Mucosa of rectum (tissue), 2 donors: Measurements from ENCODE around the gene CCDC184.
"Not testable (repeated sequence)": the region's sequence is repeated elsewhere in the genome, so short reads cannot be mapped to it uniquely, and the experiment has no call there.

ENCODE experiments used
- H3K27ac ChIP-seq, 2 donors: one replicate each; pipeline ENCODE4 v1.7.0; 2013; ENCODE audit warnings: inconsistent platforms in 2 of 2, low read depth in 2 of 2, low read length in 2 of 2
- H3K27me3 ChIP-seq, 2 donors: one replicate each; pipeline ENCODE4 v1.7.0; 2013; ENCODE audit warnings: low read length in 2 of 2; ENCODE audit not compliant: control insufficient read depth in 2 of 2, insufficient read depth in 2 of 2
- H3K36me3 ChIP-seq, 2 donors: one replicate each; pipeline ENCODE4 v1.7.0; 2013; ENCODE audit warnings: low read length in 2 of 2; ENCODE audit not compliant: control insufficient read depth in 2 of 2, insufficient read depth in 2 of 2
- H3K4me1 ChIP-seq, 2 donors: one replicate each; pipeline ENCODE4 v1.7.0; 2013; ENCODE audit warnings: low read length in 2 of 2, mild to moderate bottlenecking in 1 of 2; ENCODE audit not compliant: control insufficient read depth in 2 of 2, insufficient read depth in 2 of 2
- H3K4me3 ChIP-seq, 2 donors: one replicate each; pipeline ENCODE4 v1.7.0; 2013; ENCODE audit warnings: low read length in 2 of 2
- H3K9ac ChIP-seq, 2 donors: one replicate each; pipeline ENCODE4 v1.7.0; 2013; ENCODE audit warnings: low read length in 2 of 2, low read depth in 1 of 2, mild to moderate bottlenecking in 1 of 2
- H3K9me3 ChIP-seq, 2 donors: one replicate each; pipeline ENCODE4 v1.7.0; 2013; ENCODE audit warnings: low read length in 2 of 2; ENCODE audit not compliant: control insufficient read depth in 2 of 2
- donor health status: healthy.
- donor health status: Normal muscosa, but diverticular disease.

The CCDC184 gene

GRCh38 chr12:48201516-48201915, 18.1 kb downstream of the CCDC184 start:
- H3K4me3 ChIP-seq, result no peak overlapping the region
- no peaks in the 10 kb centered on the region for H3K36me3 ChIP-seq
- H3K27ac ChIP-seq, result no peak overlapping the region
- H3K9me3 ChIP-seq, result peaks cover 3% of the 10 kb centered on the region in 2 donors
- H3K4me1 ChIP-seq, result peaks cover 9 to 14% of the 10 kb centered on the region in 2 donors
- no peaks in the 10 kb centered on the region for H3K27me3 ChIP-seq
- H3K9ac ChIP-seq, result no peak overlapping the region

- H3K27me3 ChIP-seq, result no peaks in the 10 kb centered on the region
- no peak overlapping the region for H3K4me3 ChIP-seq
- H3K4me1 ChIP-seq, result peaks cover 5 to 10% of the 10 kb centered on the region in 2 donors
- H3K27ac ChIP-seq, result no peak overlapping the region
- H3K9ac ChIP-seq, result no peak overlapping the region
- H3K9me3 ChIP-seq, result peaks cover 3 to 5% of the 10 kb centered on the region in 2 donors
- no peaks in the 10 kb centered on the region for H3K36me3 ChIP-seq
These were observed 19.3 kb downstream of the CCDC184 start for GRCh38 chr12:48202766-48203165.

GRCh38 chr12:48203192-48203591, 19.7 kb downstream of the CCDC184 start, which contains the start of gene OR10AD1:
Gene OR10AD1, minus strand, starts transcription at chr12:48203292. Its CDS starts 0 bp downstream, at chr12:48203292.
- Histone ChIP-seq H3K9ac (no peak within 1 kb of the TSS), H3K27ac (no peak within 1 kb of the TSS), H3K4me1 (peaks cover 5 to 10% of the 10 kb centered on the region in 2 donors), H3K36me3 (no peaks in the 10 kb centered on the region), H3K4me3 (no peak within 1 kb of the TSS), H3K27me3 (no peaks in the 10 kb centered on the region), H3K9me3 (peaks cover 3 to 5% of the 10 kb centered on the region in 2 donors)

GRCh38 chr12:48209495-48209894, 26.1 kb downstream of the CCDC184 start:
- H3K4me3 ChIP-seq, H3K9me3 ChIP-seq, H3K4me1 ChIP-seq, H3K27ac ChIP-seq, H3K27me3 ChIP-seq, H3K36me3 ChIP-seq, H3K9ac ChIP-seq: not testable (repeated sequence)

GRCh38 chr12:48216785-48217184, 33.3 kb downstream of the CCDC184 start:
- Histone ChIP-seq H3K4me1 (no peaks in the 10 kb centered on the region), H3K27me3 (peaks cover 0 to 6% of the 10 kb centered on the region in 2 donors), H3K36me3 (no peaks in the 10 kb centered on the region), H3K9ac (no peak overlapping the region), H3K27ac (no peak overlapping the region), H3K4me3 (no peak overlapping the region), H3K9me3 (no peaks in the 10 kb centered on the region)

GRCh38 chr12:48219631-48220030, 36.2 kb downstream of the CCDC184 start:
- Histone ChIP-seq H3K27ac (no peak overlapping the region), H3K4me3 (no peak overlapping the region), H3K36me3 (no peaks in the 10 kb centered on the region), H3K4me1 (no peaks in the 10 kb centered on the region), H3K27me3 (no peaks in the 10 kb centered on the region), H3K9ac (no peak overlapping the region), H3K9me3 (no peaks in the 10 kb centered on the region)

- Histone ChIP-seq H3K4me3 (no peak overlapping the region), H3K4me1 (no peaks in the 10 kb centered on the region), H3K9ac (no peak overlapping the region), H3K27me3 (no peaks in the 10 kb centered on the region), H3K36me3 (no peaks in the 10 kb centered on the region), H3K27ac (no peak overlapping the region), H3K9me3 (no peaks in the 10 kb centered on the region)
These were observed 37.3 kb downstream of the CCDC184 start for GRCh38 chr12:48220701-48221100.

- Histone ChIP-seq H3K36me3 (no peaks in the 10 kb centered on the region), H3K9ac (no peak overlapping the region), H3K4me1 (no peaks in the 10 kb centered on the region), H3K9me3 (no peaks in the 10 kb centered on the region), H3K27ac (no peak overlapping the region), H3K4me3 (no peak overlapping the region), H3K27me3 (no peaks in the 10 kb centered on the region)
These were observed 38.2 kb downstream of the CCDC184 start for GRCh38 chr12:48221645-48222044.

- H3K9ac ChIP-seq, H3K4me1 ChIP-seq, H3K27ac ChIP-seq, H3K9me3 ChIP-seq, H3K27me3 ChIP-seq, H3K36me3 ChIP-seq, H3K4me3 ChIP-seq: not testable (repeated sequence)
These were observed 41.1 kb downstream of the CCDC184 start for GRCh38 chr12:48224533-48224932.

GRCh38 chr12:48231169-48231958, 47.9 kb downstream of the CCDC184 start:
- H3K9ac ChIP-seq, H3K27ac ChIP-seq, H3K9me3 ChIP-seq, H3K4me1 ChIP-seq, H3K27me3 ChIP-seq, H3K4me3 ChIP-seq, H3K36me3 ChIP-seq: not testable (repeated sequence)
